ENCODE measurements around the gene SF3B2. TPM values are rescaled to one million over a fixed set of nuclear protein-coding genes. Genes with fewer than 3 reads are reported as not detected.
A peak's percentile ranks its signal among the peaks of the same experiment; 100 is the strongest.

Gene SF3B2
- total and polyA plus RNA-seq, 2 donors (not counting 3 experiments of a cell fraction or from before 2014, with no cell fraction given), result 99.4 to 196 TPM

- peaks cover 17% of the 10 kb centered on the region in 2 experiments for H3K36me3 ChIP-seq (ENCODE audit: control insufficient read depth in 2 of 2, extremely low read depth in 1 of 2, insufficient read depth in 2 of 2, low read length in 2 of 2)
- CTCF ChIA-PET, result interaction anchor here (1.5 to 5.6 kb wide), 2 partner anchors 55 to 63 kb away, joined by 5 to 85 read pairs; no protein-coding TSS in a partner anchor
- H3K79me2 ChIP-seq (ENCODE audit: control insufficient read depth, insufficient read depth, low read length), result peaks cover 35% of the 10 kb centered on the region
- DNase-seq (ENCODE audit: low read depth, low spot score) (no peak), FAIRE-seq (no peak)
- H4K20me1 ChIP-seq (replicated peaks; ENCODE audit: control insufficient read depth, extremely low read depth, insufficient read depth, low read length), result peaks cover 2% of the 10 kb centered on the region
- BruUV-seq (replicated peaks), result no TSS peak
- no peaks in the 10 kb centered on the region for H3K9me3 ChIP-seq (replicated peaks; ENCODE audit: control insufficient read depth, insufficient read depth, low read length)
- H3K9ac ChIP-seq (replicated peaks; ENCODE audit: extremely low read depth, insufficient read depth, low read length), result peak overlapping the region; percentile 59
- peaks cover 21% of the 10 kb centered on the region for H3K4me1 ChIP-seq (ENCODE audit: control insufficient read depth, extremely low read depth, insufficient read depth, low read length)
- intact Hi-C loops (cut with micrococcal nuclease), result loop anchor here (5.0 kb wide), 1 partner anchor 40 kb away; no protein-coding TSS in a partner anchor
- H3K27me3 ChIP-seq (ENCODE audit: control insufficient read depth in 2 of 2, insufficient read depth in 2 of 2, low read length in 2 of 2), result no peaks in the 10 kb centered on the region
- H3K4me3 ChIP-seq (replicated peaks in 1 of 3; ENCODE audit: insufficient read depth in 1 of 3, low read depth in 1 of 3, low read length in 3 of 3), result no peak overlapping the region
- TF ChIP-seq MAX (IDR thresholded peaks at IDR 0.05; ENCODE audit: insufficient read depth, insufficient read length) (no peak), MYC (IDR thresholded peaks at IDR 0.05; ENCODE audit: low read depth, low read length) (no peak), POLR2AphosphoS5 (IDR thresholded peaks at IDR 0.05; ENCODE audit: insufficient read depth, low read depth, low read length) (no peak), POLR2A (IDR thresholded peaks at IDR 0.05; ENCODE audit: low read depth, low read length) (no peak), FOS (IDR thresholded peaks at IDR 0.05; ENCODE audit: borderline replicate concordance, insufficient read depth, low read length) (no peak), EZH2 (IDR thresholded peaks at IDR 0.05; ENCODE audit: borderline replicate concordance, low read depth, low read length, severe bottlenecking) (no peak), GATA2 (IDR thresholded peaks at IDR 0.05; ENCODE audit: insufficient read depth, insufficient read length, low read depth, low read length) (no peak)
- TF ChIP-seq, protein P1, sequence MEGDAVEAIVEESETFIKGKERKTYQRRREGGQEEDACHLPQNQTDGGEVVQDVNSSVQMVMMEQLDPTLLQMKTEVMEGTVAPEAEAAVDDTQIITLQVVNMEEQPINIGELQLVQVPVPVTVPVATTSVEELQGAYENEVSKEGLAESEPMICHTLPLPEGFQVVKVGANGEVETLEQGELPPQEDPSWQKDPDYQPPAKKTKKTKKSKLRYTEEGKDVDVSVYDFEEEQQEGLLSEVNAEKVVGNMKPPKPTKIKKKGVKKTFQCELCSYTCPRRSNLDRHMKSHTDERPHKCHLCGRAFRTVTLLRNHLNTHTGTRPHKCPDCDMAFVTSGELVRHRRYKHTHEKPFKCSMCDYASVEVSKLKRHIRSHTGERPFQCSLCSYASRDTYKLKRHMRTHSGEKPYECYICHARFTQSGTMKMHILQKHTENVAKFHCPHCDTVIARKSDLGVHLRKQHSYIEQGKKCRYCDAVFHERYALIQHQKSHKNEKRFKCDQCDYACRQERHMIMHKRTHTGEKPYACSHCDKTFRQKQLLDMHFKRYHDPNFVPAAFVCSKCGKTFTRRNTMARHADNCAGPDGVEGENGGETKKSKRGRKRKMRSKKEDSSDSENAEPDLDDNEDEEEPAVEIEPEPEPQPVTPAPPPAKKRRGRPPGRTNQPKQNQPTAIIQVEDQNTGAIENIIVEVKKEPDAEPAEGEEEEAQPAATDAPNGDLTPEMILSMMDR (IDR thresholded peaks at IDR 0.05; ENCODE audit: extremely low read depth in 1 of 2, insufficient read depth in 1 of 2, low read depth in 1 of 2, low read length in 2 of 2), result no peak
- H3K4me2 ChIP-seq (ENCODE audit: insufficient read depth, low read length), result peak overlapping the region; percentile 97
- POLR2A ChIA-PET, result interaction anchor here (0.8 kb wide), 1 partner anchor 64 kb away, joined by 4 read pairs; no protein-coding TSS in a partner anchor
- dilution Hi-C loops (cut with MboI; ENCODE audit: extremely low pct_ligation_motif_present, low sequenced_read_pairs), result no loop called here
- no peak overlapping the region for H3K27ac ChIP-seq (ENCODE audit: insufficient read depth, low read depth, low read length)
- H2AFZ ChIP-seq (ENCODE audit: low read depth, low read length), result no peak overlapping the region
- no peaks in the 10 kb centered on the region for H3K9me1 ChIP-seq (replicated peaks; ENCODE audit: control insufficient read depth, extremely low read depth, insufficient read depth, low read length)
Observed at GRCh38 chr11:66072081-66072480, 19.9 kb downstream of the SF3B2 start.

All from endothelial cell of umbilical vein (primary cell).